Neural progenitor cell (in vitro differentiated cells): ENCODE results near the gene TNK2. TPM values are rescaled to one million over a fixed set of nuclear protein-coding genes. Genes with fewer than 3 reads are reported as not detected.

ENCODE experiments used
- DNase-seq: peaks from one replicate; pipeline ENCODE4 v3.0.0-alpha.2; 2016; ENCODE audit warnings: low spot score
- H2AFZ ChIP-seq: fragments of 200-600 bp; sonication (generic); replicated peaks from 2 replicates; pipeline ENCODE4 v1.6.1; 2016; ENCODE audit warnings: antibody characterized with exemption
- H3F3A ChIP-seq: fragments of 200-600 bp; sonication (generic); 2 replicates; pipeline ENCODE4 v1.6.1; 2016; ENCODE audit warnings: antibody characterized with exemption, low read depth
- H3K27ac ChIP-seq: fragments of 200-600 bp; sonication (generic); 2 replicates; pipeline ENCODE4 v1.5.1; 2016; ENCODE audit warnings: mild to moderate bottlenecking
- H3K27me3 ChIP-seq: fragments of 200-600 bp; sonication (generic); 2 replicates; pipeline ENCODE4 v1.6.1; 2016; ENCODE audit warnings: mild to moderate bottlenecking, moderate library complexity
- H3K36me3 ChIP-seq: fragments of 200-600 bp; sonication (generic); 2 replicates; pipeline ENCODE4 v1.5.1; 2016
- H3K4me1 ChIP-seq: fragments of 200-600 bp; sonication (generic); 2 replicates; pipeline ENCODE4 v1.6.1; 2016; ENCODE audit warnings: mixed run types
- H3K4me2 ChIP-seq: fragments of 200-600 bp; sonication (generic); 2 replicates; pipeline ENCODE4 v1.6.1; 2016
- H3K4me3 ChIP-seq: fragments of 200-600 bp; sonication (generic); 2 replicates; pipeline ENCODE4 v1.5.1; 2016
- H3K79me2 ChIP-seq: fragments of 200-600 bp; sonication (generic); 2 replicates; pipeline ENCODE4 v1.6.1; 2016; ENCODE audit warnings: low read depth
- H3K9ac ChIP-seq: fragments of 200-600 bp; sonication (generic); 2 replicates; pipeline ENCODE4 v1.6.1; 2016
- H3K9me3 ChIP-seq: fragments of 200-600 bp; sonication (generic); 2 replicates; pipeline ENCODE4 v1.5.1; 2016; ENCODE audit warnings: low read depth
- H4K20me1 ChIP-seq: fragments of 200-600 bp; sonication (generic); 2 replicates; pipeline ENCODE4 v1.6.1; 2016; ENCODE audit warnings: low read depth
- H3K27ac Mint-ChIP-seq: 3 replicates; pipeline ENCODE4 v1.8.0; 2021; ENCODE audit warnings: mixed read lengths
- H3K27me3 Mint-ChIP-seq: 2 replicates; pipeline ENCODE4 v1.8.0; 2022; ENCODE audit warnings: low read depth, mild to moderate bottlenecking, inconsistent platforms, moderate library complexity, mixed read lengths; ENCODE audit not compliant: insufficient read depth
- H3K36me3 Mint-ChIP-seq: 3 replicates; pipeline ENCODE4 v1.8.0; 2021; ENCODE audit warnings: mixed read lengths
- H3K4me1 Mint-ChIP-seq: 3 replicates; pipeline ENCODE4 v1.8.0; 2021; ENCODE audit warnings: mixed read lengths
- H3K4me3 Mint-ChIP-seq: 3 replicates; pipeline ENCODE4 v1.8.0; 2021; ENCODE audit warnings: mild to moderate bottlenecking, moderate library complexity, mixed read lengths
- H3K9me3 Mint-ChIP-seq: 3 replicates; pipeline ENCODE4 v1.8.0; 2020; ENCODE audit warnings: mixed read lengths
- CTCF ChIP-seq: fragments of 200-600 bp; sonication (generic); IDR thresholded peaks from 2 replicates; pipeline ENCODE4 v1.5.1; 2017; ENCODE audit warnings: antibody characterized with exemption, mild to moderate bottlenecking
- EZH2 ChIP-seq: fragments of 200-600 bp; sonication (generic); IDR thresholded peaks from 2 replicates; pipeline ENCODE4 v1.6.1; 2017; ENCODE audit warnings: antibody characterized with exemption, mild to moderate bottlenecking, moderate library complexity
- EZH2phosphoT487 ChIP-seq: fragments of 200-600 bp; sonication (generic); IDR thresholded peaks from 2 replicates; pipeline ENCODE4 v1.6.1; 2017; ENCODE audit warnings: antibody characterized with exemption
- total RNA-seq: library from RNA; depleted of rRNA; stranded (reverse); fragments of >200 nt; gene quantifications from 2 replicates; pipeline ENCODE4 v1.2.3, GENCODE V29; 2015; ENCODE audit warnings: low replicate concordance

Gene TNK2
- total RNA-seq, 1 donor from 2014 or later, result 5.4 TPM

- H3K9ac ChIP-seq, result no peak overlapping the region
- no peak overlapping the region for H2AFZ ChIP-seq
- peaks cover 15% of the 10 kb centered on the region for H3K4me1 ChIP-seq
- Mint-ChIP-seq H3K36me3 (no peaks in the 10 kb centered on the region), H3K27me3 (peaks cover 7% of the 10 kb centered on the region), H3K27ac (no peak overlapping the region), H3K4me3 (no peak overlapping the region), H3K9me3 (no peaks in the 10 kb centered on the region), H3K4me1 (peaks cover 36% of the 10 kb centered on the region)
- no peaks in the 10 kb centered on the region for H3K9me3 ChIP-seq
- H3K4me2 ChIP-seq, result no peak overlapping the region
- H3F3A ChIP-seq, result peaks cover 23% of the 10 kb centered on the region
- H3K27me3 ChIP-seq, result no peaks in the 10 kb centered on the region
- no peak for DNase-seq
- no peak for TF ChIP-seq CTCF
- no peak for TF ChIP-seq EZH2
- no peak for TF ChIP-seq EZH2phosphoT487
- H4K20me1 ChIP-seq, result peaks cover 47% of the 10 kb centered on the region
- H3K79me2 ChIP-seq, result peaks cover 56% of the 10 kb centered on the region
- no peak overlapping the region for H3K27ac ChIP-seq
- no peak overlapping the region for H3K4me3 ChIP-seq
- H3K36me3 ChIP-seq, result no peaks in the 10 kb centered on the region
Measured at GRCh38 chr3:195899701-195900435, 8.5 kb downstream of the TNK2 start.

- DNase-seq, result peak; percentile 45
- H3K4me3 Mint-ChIP-seq, result peak overlapping the region; percentile 62
Measured at GRCh38 chr3:195897853-195898415, 10.4 kb downstream of the TNK2 start.

DNA sequence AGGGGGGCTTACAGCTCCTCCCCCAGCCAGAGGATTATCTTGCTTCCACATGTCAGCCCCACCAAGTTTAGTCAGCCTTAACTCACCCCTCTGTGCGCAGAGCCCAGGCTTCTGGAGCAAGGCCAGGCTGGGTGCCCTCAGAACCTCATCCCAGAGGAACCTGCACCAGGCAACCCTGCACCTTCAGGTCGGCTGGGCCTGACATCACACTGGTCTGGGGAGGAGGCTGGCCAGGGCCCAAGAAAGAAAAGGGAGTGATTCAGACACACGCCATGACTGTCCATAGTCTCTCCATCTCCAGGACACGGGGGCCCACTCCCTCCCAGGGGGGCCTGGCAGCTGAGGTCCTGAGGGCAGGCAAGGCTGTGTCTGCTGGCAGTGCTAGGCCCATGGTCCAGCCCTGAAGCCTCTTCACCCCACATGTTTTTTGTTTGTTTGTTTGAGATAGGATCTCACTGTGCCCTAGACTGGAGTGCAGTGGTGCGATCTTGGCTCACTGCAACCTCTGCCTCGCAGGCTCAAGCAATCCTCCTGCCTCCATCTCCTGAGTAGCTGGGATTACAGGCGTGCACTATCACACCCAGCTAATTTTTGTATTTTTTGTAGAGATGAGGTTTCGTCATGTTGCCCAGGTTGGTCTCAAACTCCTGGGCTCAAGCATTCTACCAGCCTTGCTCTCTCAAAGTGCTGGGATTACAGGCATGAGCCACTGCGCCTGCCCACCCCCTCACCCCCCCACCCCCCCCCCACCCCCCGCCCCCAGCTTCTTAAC lies 11.1 kb downstream of the TNK2 start:
- Histone ChIP-seq H3K9ac (no peak overlapping the region), H2AFZ (no peak overlapping the region)
- H3K4me3 Mint-ChIP-seq, result peak overlapping the region; percentile 79

More at GRCh38 chr3:195897853-195898415, 10.4 kb downstream of the TNK2 start:
- Mint-ChIP-seq H3K9me3 (no peaks in the 10 kb centered on the region), H3K27ac (no peak overlapping the region), H3K27me3 (peaks cover 10% of the 10 kb centered on the region), H3K4me1 (peaks cover 51% of the 10 kb centered on the region), H3K36me3 (no peaks in the 10 kb centered on the region)
- Histone ChIP-seq H3K27me3 (no peaks in the 10 kb centered on the region), H2AFZ (no peak overlapping the region), H3K9ac (no peak overlapping the region), H3K4me3 (no peak overlapping the region), H3K4me2 (no peak overlapping the region), H4K20me1 (peaks cover 64% of the 10 kb centered on the region), H3K79me2 (peaks cover 52% of the 10 kb centered on the region), H3K4me1 (peaks cover 24% of the 10 kb centered on the region), H3K36me3 (no peaks in the 10 kb centered on the region), H3K9me3 (no peaks in the 10 kb centered on the region), H3K27ac (no peak overlapping the region), H3F3A (peaks cover 23% of the 10 kb centered on the region)
- TF ChIP-seq CTCF (peak; percentile 34), EZH2 (no peak)

More for the DNA sequence above, 11.1 kb downstream of the TNK2 start:
- Mint-ChIP-seq H3K36me3 (no peaks in the 10 kb centered on the region), H3K27ac (no peak overlapping the region), H3K9me3 (no peaks in the 10 kb centered on the region), H3K4me1 (peaks cover 53% of the 10 kb centered on the region), H3K27me3 (peaks cover 10% of the 10 kb centered on the region)
- Histone ChIP-seq H3K27me3 (no peaks in the 10 kb centered on the region), H3K4me1 (peaks cover 31% of the 10 kb centered on the region), H3K27ac (no peak overlapping the region), H3K4me2 (peak overlapping the region; percentile 97), H3K79me2 (peaks cover 49% of the 10 kb centered on the region), H3K9me3 (no peaks in the 10 kb centered on the region), H3K36me3 (no peaks in the 10 kb centered on the region), H3F3A (peaks cover 25% of the 10 kb centered on the region), H3K4me3 (no peak overlapping the region), H4K20me1 (peaks cover 68% of the 10 kb centered on the region)
- DNase-seq, result no peak
- TF ChIP-seq EZH2phosphoT487, result no peak
- no peak for TF ChIP-seq EZH2
- no peak for TF ChIP-seq CTCF
